ENCODE results near the gene EXOC2.

- TF ChIP-seq CTCF (IDR thresholded peaks at IDR 0.05; ENCODE audit: low read depth, low read length, poor library complexity, severe bottlenecking) (no peak), EZH2phosphoT487 (IDR thresholded peaks at IDR 0.05; ENCODE audit: borderline replicate concordance, low read length) (no peak)
These were observed 257.3 kb downstream of the EXOC2 start for GRCh38 chr6:435441-436307.

Measured in DOHH2 (cell line).